Astrocyte of the hippocampus (primary cell): ENCODE measurements around the gene NALCN.

Experiments used
- DNase-seq: peaks from one replicate; pipeline ENCODE4 v3.0.0; 2011; ENCODE audit warnings: low read depth, low spot score

Gene NALCN

GRCh38 chr13:101416181-101417042, at the start of gene NALCN:
NALCN (minus strand) TSS chr13:101416508; CDS start chr13:101399126, 17,382 bp downstream.
- peak; percentile 69 for DNase-seq

GRCh38 chr13:101465877-101466276, 49.6 kb upstream of the NALCN start:
- no peak for DNase-seq

DNA sequence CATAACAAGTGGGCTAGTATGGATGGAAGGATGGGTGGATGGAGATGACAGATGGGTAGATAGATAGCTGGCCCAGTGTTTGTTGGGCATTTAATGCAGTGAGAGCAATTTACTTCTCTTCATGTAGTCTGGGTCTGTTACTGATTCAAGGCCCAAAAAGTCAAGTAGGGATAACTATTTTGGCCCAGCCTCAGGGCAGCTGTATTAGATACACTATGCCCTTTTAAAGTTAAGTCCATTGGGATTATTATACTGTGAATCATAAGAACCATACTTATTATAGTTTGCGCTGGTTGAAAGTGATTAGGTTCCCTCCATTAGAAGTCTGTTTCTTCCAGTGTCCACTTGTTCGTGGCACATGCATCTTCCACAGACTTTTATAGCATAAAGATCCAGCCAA, 40.9 kb upstream of the NALCN start:
- DNase-seq = no peak

GRCh38 chr13:101455863-101456262, 39.6 kb upstream of the NALCN start:
- peak; percentile 93 for DNase-seq

DNA sequence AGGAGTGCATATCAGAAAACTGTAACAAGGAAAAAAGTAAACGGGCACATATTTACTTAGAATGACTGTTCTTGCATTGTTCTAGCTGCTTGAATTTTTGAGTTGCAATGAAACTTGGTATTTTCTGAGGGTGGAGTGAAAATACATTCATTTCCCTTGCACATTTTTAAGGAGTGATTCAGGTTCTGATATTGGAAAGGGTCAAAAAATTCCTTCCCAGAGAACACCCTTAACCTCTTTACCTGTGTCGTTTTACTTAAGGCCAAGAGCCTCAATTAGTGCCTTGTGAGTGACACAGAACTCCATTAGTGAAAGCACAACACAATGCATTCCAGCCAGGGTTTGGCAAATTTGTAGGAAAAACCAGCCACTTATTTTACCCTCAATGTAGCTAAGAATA, 38.5 kb upstream of the NALCN start:
- peak; percentile 92 for DNase-seq

DNA sequence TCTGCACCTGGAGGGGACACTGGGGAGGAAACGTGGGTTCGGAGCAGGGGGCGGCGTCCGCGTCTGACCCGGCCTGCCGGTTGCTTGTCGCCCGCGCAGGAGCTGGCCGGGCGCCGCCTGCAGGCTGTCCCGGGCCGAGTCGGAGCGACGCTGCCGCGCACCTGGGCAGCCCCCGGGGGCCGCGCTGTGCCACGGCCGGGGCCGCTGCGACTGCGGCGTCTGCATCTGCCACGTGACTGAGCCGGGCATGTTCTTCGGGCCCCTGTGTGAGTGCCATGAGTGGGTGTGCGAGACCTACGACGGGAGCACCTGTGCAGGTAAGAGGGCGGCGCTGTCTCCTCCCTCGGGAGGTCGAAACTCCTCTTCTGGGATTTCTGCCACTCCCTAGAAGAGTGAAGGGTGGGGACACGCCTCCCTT, 37.5 kb upstream of the NALCN start:
- peak; percentile 21 for DNase-seq

GRCh38 chr13:101452519-101453485, 36.5 kb upstream of the NALCN start, which contains the start of gene ITGBL1:
ITGBL1 (plus strand) TSS chr13:101452675; CDS start chr13:101452834, 159 bp downstream.
- peak; percentile 15 for DNase-seq

GRCh38 chr13:101451641-101452040, 35.3 kb upstream of the NALCN start:
- no peak for DNase-seq

- no peak for DNase-seq
These were observed 34.4 kb upstream of the NALCN start for GRCh38 chr13:101450749-101451130.

GRCh38 chr13:101449790-101450748, 33.8 kb upstream of the NALCN start:
- peak; percentile 76 for DNase-seq

GRCh38 chr13:101447852-101448251, 31.5 kb upstream of the NALCN start:
- DNase-seq = no peak

- peak; percentile 38 for DNase-seq
These were observed 18.2 kb upstream of the NALCN start for GRCh38 chr13:101434486-101434885.

DNA sequence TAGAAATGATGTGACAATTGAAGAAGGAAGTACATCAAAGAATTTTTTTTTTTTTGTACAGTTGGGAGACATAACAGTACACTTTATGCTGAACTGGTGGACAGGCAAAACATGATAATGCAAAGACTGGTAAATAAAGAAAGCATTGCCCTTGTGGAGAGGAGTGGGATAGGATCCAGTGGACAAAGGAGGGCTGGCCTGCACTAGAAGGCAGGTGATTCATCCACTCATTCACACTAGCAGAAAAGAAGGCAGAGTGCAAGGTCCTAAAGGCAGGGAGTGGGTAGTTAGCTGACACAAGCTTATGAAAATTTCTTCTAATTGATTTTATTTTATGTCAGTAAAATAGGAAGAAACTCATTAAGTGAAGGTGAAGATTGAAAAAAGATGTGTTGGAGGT, 17.6 kb upstream of the NALCN start:
- DNase-seq = peak; percentile 13

DNA sequence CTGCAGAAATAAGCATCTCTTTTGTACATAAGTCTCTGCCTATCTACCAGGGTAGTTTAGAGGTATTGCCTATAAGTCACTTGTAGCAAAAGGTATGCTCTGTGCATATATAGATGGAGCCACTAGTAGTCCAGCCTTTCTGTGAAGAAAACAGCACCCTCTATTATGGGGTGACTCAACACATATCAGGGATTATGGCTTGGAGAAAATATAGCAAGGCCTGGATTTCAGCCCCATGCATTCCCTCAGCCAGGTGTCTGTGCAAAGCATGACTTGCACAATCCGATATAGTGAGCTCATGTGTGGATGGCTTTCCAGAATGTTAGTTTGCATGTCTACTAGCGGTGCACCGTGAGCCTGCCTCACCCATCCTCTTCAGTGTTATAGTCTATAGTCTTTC, 13.4 kb upstream of the NALCN start:
- DNase-seq = no peak

- no peak for DNase-seq
These were observed 9.3 kb upstream of the NALCN start for GRCh38 chr13:101425623-101426022.

- no peak for DNase-seq
These were observed 8.8 kb upstream of the NALCN start for GRCh38 chr13:101425156-101425471.

- DNase-seq = peak; percentile 50
These were observed 8.3 kb upstream of the NALCN start for GRCh38 chr13:101424381-101425155.

DNA sequence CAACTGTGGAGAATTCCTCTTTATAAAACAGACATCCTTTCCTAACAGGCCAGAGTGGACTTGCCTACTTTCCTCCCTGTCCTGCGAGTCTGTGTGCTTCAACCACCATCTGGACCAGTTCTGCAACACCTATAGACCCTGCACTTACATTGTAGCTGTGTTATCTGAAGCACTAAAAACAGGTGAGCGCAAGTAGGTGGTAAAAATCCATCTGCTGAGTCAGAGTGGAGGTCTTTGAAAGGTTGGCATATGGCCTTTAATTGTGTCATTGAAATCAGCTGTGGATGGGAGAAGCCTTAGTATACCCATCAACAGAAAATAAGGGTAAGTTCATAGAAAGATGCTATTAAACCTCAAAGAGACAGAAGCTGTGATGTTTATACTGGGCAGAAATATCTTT, 7.6 kb upstream of the NALCN start:
- no peak for DNase-seq

DNA sequence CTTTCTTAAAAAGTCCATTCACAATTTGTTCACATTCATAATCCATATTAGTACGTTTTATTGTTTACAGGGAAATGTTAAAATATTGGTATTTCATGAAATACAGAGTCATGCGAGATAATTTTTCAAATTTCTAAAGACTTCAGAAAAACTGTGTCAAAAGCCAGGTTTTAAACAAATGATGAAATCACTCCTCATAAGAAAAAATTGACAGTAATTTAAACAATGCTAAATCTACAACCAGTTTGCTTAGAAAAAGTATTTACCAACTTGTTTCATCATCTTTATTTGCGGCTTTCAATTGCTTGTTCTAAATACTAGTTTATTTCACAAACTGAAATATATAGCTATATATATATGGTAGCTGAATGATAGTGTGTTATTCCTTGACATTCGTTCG, 1.2 kb upstream of the NALCN start:
- DNase-seq = no peak

DNA sequence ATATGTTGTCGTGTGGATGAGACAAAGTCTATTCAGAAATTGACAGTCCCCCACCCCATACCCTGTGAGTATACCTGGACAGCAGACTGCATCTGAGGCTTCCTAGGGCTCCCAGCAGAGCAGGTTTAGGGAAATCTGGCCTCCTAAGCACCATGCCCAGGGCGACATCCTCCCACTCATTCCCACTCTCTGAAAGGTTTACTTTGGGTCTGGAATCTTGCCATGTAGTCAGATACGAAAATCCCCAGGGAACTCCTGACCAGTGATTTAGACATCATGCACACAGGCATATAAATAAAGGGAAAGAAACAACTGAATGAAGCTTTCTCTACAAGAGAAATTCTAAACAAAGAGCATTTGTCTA, 717 bp upstream of the NALCN start:
- DNase-seq = peak; percentile 74
